Activated naive CD4-positive, alpha-beta T cell treated with anti-CD3 and anti-CD28 coated beads for 36 hours (primary cell): ENCODE measurements around the gene MEGF8. TPM values are rescaled to one million over a fixed set of nuclear protein-coding genes. Genes with fewer than 3 reads are reported as not detected.

Source experiments
- CTCF ChIA-PET: fragments of 350-600 bp; sonication (Branson Sonifier 250); formaldehyde crosslinking; loops from one replicate; lab custom pipeline; 2021; ENCODE audit warnings: antibody characterized with exemption; lab: Charles Lee
- DNase-seq: peaks from one replicate; pipeline ENCODE4 v3.0.0-alpha.2; 2020
- H3K27ac Mint-ChIP-seq: one replicate; pipeline ENCODE4 v1.8.0; 2021; ENCODE audit warnings: mild to moderate bottlenecking, mixed read lengths
- H3K27me3 Mint-ChIP-seq: one replicate; pipeline ENCODE4 v1.8.0; 2021; ENCODE audit warnings: low read depth, mixed read lengths
- H3K36me3 Mint-ChIP-seq: one replicate; pipeline ENCODE4 v1.8.0; 2021; ENCODE audit warnings: low read depth, mixed read lengths
- H3K4me1 Mint-ChIP-seq: one replicate; pipeline ENCODE4 v1.8.0; 2021; ENCODE audit warnings: low read depth, mixed read lengths
- H3K4me3 Mint-ChIP-seq: one replicate; pipeline ENCODE4 v1.8.0; 2021; ENCODE audit warnings: mild to moderate bottlenecking, moderate library complexity, mixed read lengths
- H3K9me3 Mint-ChIP-seq: one replicate; pipeline ENCODE4 v1.8.0; 2021; ENCODE audit warnings: mixed read lengths
- intact Hi-C: fragments of 100-400 bp; cut with micrococcal nuclease; formaldehyde crosslinking; loops from one replicate; pipeline ENCODE4 v1.15.1; 2023
- total RNA-seq, 2 experiments: library from RNA; stranded (reverse); gene quantifications; one replicate each; pipeline ENCODE4 v1.2.3, GENCODE V29; 2021

MEGF8 gene
- total RNA-seq, 2 experiments from 2014 or later, result 3.3 to 4.0 TPM

DNA sequence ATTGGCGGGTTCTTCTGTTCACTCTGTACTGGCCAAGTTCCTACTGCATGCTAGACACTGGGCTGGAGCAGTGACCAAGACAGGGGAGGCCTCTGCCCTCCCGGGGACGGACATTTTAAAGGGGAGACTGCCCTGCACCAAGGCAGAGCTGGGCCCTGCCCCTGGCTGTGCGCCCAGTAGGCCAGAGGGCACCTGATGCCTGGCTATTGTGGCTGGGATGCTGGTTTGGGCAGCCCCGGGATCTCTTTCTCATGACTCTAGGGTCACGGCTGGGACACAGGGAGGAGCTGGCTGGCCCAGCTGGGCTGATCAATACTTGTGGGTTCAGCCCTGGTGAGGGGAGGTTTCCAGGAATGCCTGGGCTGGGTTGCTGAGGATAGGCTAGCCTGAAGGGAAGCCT lies 84.0 kb downstream of the MEGF8 start:
- Mint-ChIP-seq H3K27ac (no peak overlapping the region), H3K9me3 (no peaks in the 10 kb centered on the region), H3K4me1 (peaks cover 2% of the 10 kb centered on the region), H3K36me3 (peaks cover 23% of the 10 kb centered on the region), H3K4me3 (no peak overlapping the region), H3K27me3 (no peaks in the 10 kb centered on the region)
- CTCF ChIA-PET, result interaction anchor here (2.4 kb wide), 1 partner anchor 9 kb away, joined by 6 read pairs; no protein-coding TSS in a partner anchor
- intact Hi-C loops, result no loop called here
- no peak for DNase-seq

DNA sequence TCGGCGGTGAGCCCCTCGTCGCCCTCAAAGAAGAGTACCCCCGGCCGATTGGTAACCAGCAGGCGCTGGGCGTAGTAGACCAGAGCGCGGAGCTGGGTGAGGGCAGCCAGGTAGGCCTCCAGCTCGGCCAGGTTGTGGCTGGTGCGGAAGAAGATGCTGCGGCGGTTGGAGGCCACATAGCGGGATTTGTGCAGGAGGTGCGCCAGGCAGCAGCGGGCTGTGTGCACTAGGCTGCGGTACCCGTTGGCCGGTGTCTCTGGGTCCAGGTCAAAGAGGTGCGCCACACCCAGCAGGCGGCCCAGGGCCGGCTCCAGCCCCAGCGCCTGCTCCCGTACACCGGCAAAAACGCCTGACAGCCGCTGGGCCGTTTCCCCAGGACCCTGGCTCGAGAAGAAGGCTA lies 84.9 kb downstream of the MEGF8 start:
- H3K4me1 Mint-ChIP-seq, result peaks cover 2% of the 10 kb centered on the region
- H3K27me3 Mint-ChIP-seq, result no peaks in the 10 kb centered on the region
- intact Hi-C loops, result no loop called here
- H3K27ac Mint-ChIP-seq, result no peak overlapping the region
- DNase-seq, result no peak
- peaks cover 19% of the 10 kb centered on the region for H3K36me3 Mint-ChIP-seq
- no peaks in the 10 kb centered on the region for H3K9me3 Mint-ChIP-seq
- no peak overlapping the region for H3K4me3 Mint-ChIP-seq
- CTCF ChIA-PET, result interaction anchor here (0.6 to 2.4 kb wide), 3 partner anchors 10 to 1115 kb away, joined by 3 to 9 read pairs (median 6); no protein-coding TSS in a partner anchor

DNA sequence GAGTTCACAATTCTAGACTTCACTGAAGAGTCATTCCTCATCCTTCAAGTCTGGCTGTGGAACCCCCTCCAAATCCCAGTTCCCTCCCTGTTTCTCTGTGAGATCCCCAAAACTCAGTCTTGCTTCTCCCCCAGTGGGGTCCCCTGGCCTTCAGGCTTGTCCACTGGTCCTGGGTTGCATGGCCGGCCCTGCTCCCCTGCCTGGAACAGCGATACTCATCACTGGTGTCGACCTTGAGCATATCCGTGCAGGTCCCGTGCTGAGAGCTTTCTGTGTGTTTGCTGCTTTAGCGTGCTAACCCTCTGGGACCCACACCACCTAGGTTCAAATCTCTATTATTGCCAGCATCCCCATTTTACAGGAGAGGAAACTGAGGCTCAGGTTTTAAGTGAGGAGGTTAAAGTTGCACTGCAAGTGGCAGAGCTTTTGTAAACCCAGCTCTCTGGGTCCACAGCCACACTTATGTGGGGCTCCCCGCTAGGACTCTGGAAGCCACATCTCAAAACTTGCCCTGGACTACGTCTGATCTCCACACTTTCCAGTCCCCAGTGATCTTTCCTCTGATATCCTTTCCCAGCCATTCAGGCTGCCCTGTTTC lies 86.2 kb downstream of the MEGF8 start:
- Mint-ChIP-seq H3K27me3 (no peaks in the 10 kb centered on the region), H3K27ac (no peak overlapping the region), H3K9me3 (no peaks in the 10 kb centered on the region), H3K36me3 (peaks cover 15% of the 10 kb centered on the region), H3K4me1 (peaks cover 2% of the 10 kb centered on the region), H3K4me3 (no peak overlapping the region)
- CTCF ChIA-PET, result interaction anchor here (2.0 to 2.4 kb wide), 2 partner anchors 9 to 11 kb away, joined by 6 to 9 read pairs; no protein-coding TSS in a partner anchor
- intact Hi-C loops, result no loop called here
- DNase-seq, result no peak

DNA sequence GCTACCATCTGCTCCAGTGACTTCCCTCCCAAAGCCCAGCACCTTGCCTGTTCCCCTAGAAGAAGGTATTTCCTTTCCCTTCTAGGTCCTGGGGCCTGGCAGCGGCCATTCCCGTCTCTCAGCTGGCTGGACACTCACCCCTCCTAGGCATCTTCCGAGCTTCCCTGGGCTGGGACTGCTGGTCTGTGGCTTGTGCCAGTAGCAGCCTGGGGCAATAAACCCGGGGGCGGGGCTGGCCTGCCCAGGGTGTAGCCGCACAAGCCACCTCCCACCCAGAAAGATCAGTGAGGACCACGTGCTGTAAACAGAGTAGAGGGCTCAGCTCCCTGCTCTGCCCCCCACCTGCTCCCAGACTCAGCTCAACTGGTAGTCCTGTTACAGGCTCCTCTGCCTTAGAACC lies 86.8 kb downstream of the MEGF8 start:
- DNase-seq, result no peak
- Mint-ChIP-seq H3K27me3 (no peaks in the 10 kb centered on the region), H3K27ac (no peak overlapping the region), H3K4me3 (no peak overlapping the region), H3K36me3 (peaks cover 11% of the 10 kb centered on the region), H3K9me3 (no peaks in the 10 kb centered on the region), H3K4me1 (peaks cover 2% of the 10 kb centered on the region)
- intact Hi-C loops, result no loop called here
- CTCF ChIA-PET, result interaction anchor here (1.8 to 2.0 kb wide), 2 partner anchors 8 to 12 kb away, joined by 6 to 9 read pairs; no protein-coding TSS in a partner anchor

DNA sequence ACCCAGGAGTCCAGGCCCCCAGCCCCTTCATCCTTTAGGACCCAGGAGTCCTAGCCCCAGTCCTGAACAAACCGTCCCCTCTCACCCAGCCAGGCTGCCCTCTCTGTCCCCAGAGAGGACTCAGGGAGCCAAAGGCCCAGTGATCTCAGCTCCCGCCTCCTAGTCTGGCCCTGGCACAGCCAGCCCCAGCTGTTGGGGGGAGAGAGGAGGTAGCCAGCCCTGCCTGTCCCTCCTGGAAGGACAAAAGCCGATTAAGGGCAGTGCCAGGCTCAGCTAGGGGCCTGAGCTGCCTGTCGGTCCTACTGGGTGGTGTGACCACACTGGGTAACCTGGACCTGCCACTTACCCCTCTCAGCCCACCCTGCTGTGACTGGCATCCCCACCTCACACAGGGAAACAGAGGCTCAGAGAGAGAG lies 87.2 kb downstream of the MEGF8 start:
- H3K27ac Mint-ChIP-seq, result no peak overlapping the region
- no peaks in the 10 kb centered on the region for H3K9me3 Mint-ChIP-seq
- no peaks in the 10 kb centered on the region for H3K27me3 Mint-ChIP-seq
- H3K4me1 Mint-ChIP-seq, result peaks cover 2% of the 10 kb centered on the region
- CTCF ChIA-PET, result interaction anchor here (1.8 kb wide), 1 partner anchor 12 kb away, joined by 6 read pairs; no protein-coding TSS in a partner anchor
- peaks cover 11% of the 10 kb centered on the region for H3K36me3 Mint-ChIP-seq
- H3K4me3 Mint-ChIP-seq, result no peak overlapping the region
- intact Hi-C loops, result no loop called here
- DNase-seq, result no peak

DNA sequence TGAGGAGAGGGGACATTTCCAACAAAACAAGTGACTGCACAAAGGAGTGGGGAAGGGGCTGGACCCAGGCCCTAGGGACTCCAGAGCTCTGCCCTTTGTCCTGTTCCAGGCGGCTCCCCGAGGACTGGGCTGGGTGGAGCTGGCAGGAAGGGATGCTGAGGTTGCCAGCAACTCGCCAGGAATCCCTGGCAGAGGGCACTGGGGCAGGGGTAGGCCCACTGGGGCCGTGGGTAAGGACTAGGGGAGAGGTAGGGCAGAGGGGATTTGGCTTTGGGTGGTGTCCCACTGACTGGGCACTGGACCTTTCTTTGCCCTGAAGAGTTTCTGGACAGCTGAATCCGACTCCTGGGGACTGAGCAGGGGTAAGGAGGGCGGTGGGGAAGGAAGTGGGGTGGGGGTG lies 93.9 kb downstream of the MEGF8 start:
- no peak for DNase-seq
- Mint-ChIP-seq H3K9me3 (no peaks in the 10 kb centered on the region), H3K4me3 (no peak overlapping the region), H3K27ac (no peak overlapping the region), H3K27me3 (no peaks in the 10 kb centered on the region), H3K4me1 (peaks cover 34% of the 10 kb centered on the region), H3K36me3 (peaks cover 7% of the 10 kb centered on the region)
- CTCF ChIA-PET, result interaction anchor here (0.8 to 2.9 kb wide), 5 partner anchors 15 to 595 kb away, joined by 4 to 24 read pairs (median 9); partner anchors contain the start of gene CXCL17
- intact Hi-C loops, result no loop called here

DNA sequence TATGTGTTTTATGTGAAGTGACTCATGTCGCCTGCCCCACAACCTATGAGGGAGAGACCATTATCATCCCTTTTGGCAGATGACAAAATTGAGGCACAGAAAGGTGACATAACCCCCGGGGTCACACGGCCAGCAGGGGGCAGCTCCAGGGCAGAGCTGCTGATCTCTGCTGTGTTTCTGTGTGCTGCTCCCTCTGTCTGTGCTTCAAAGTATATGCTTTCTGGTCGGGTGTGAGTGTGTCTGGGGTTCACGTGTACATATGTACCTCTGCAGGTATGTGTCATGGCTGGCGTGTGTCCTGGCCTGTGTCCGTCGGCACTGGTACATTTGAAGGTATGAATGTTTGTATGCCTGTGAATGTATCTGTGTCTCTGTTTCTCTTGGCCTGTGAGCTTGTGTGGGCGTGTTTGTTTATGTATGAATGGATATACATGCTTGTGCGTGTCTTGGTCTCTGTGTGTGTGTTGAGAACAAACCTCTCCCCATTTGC lies 94.7 kb downstream of the MEGF8 start:
- peak overlapping the region; percentile 1 for H3K27ac Mint-ChIP-seq
- DNase-seq, result peak; percentile 87
- peaks cover 34% of the 10 kb centered on the region for H3K4me1 Mint-ChIP-seq
- H3K36me3 Mint-ChIP-seq, result peaks cover 7% of the 10 kb centered on the region
- H3K9me3 Mint-ChIP-seq, result no peaks in the 10 kb centered on the region
- intact Hi-C loops, result loop anchor here (1.0 to 5.0 kb wide), 4 partner anchors 13 to 313 kb away; partner anchors contain the start of gene MEGF8
- H3K27me3 Mint-ChIP-seq, result no peaks in the 10 kb centered on the region
- CTCF ChIA-PET, result interaction anchor here (0.8 to 2.9 kb wide), 13 partner anchors 9 to 596 kb away, joined by 3 to 24 read pairs (median 3); partner anchors contain the start of gene CXCL17
- H3K4me3 Mint-ChIP-seq, result no peak overlapping the region

DNA sequence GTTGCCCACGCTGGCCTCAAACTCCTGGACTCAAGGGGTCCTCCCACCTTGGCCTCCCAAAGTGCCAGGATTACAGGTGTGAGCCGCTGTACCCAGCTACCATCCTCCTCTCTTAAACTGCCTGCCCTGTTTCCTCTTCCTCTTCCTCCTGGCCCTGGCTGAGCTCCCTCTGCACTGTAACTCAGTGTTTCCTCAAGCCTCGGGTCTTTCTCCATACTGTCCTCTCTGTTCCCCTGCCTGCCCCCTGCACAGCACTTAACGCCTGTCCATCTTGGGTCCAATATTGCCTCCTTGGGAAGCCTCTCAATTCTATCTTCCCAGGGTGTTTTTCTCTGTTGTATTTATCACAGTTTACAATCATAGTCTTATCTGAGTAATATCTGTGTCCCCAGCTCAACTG lies 95.7 kb downstream of the MEGF8 start:
- Mint-ChIP-seq H3K4me3 (no peak overlapping the region), H3K4me1 (peaks cover 34% of the 10 kb centered on the region), H3K27me3 (no peaks in the 10 kb centered on the region), H3K9me3 (no peaks in the 10 kb centered on the region), H3K36me3 (peaks cover 7% of the 10 kb centered on the region), H3K27ac (no peak overlapping the region)
- intact Hi-C loops, result loop anchor here (1.0 to 5.0 kb wide), 3 partner anchors 36 to 314 kb away; partner anchors contain the start of gene MEGF8
- CTCF ChIA-PET, result interaction anchor here (0.7 to 2.9 kb wide), 8 partner anchors 10 to 142 kb away, joined by 3 to 24 read pairs (median 8); partner anchors contain the start of gene CXCL17
- no peak for DNase-seq

DNA sequence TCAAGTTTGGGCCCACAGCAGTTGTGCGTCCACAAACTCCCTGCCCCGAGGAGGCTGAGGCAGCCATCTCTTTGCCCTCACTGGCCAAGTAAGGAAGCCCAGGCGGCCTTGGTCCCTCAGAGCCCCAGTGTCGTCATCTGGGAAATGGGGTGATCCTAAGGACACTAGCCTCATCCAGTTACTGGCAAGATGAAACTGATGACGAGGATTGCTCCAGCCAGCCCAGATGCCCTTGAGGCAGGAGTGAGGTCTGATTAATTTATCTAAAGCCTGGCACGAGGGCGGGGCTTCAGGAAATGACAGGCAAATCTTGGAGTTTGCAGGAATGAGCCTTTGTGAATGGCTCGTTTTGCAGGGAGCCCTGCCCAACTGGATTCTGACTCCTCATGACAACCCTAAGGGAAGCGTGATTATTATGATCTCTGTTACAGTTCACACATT lies 96.2 kb downstream of the MEGF8 start:
- peaks cover 34% of the 10 kb centered on the region for H3K4me1 Mint-ChIP-seq
- intact Hi-C loops, result loop anchor here (1.0 to 5.0 kb wide), 6 partner anchors 36 to 314 kb away; partner anchors contain the start of genes GSK3A and MEGF8
- CTCF ChIA-PET, result interaction anchor here (0.7 to 3.2 kb wide), 7 partner anchors 10 to 142 kb away, joined by 3 to 24 read pairs (median 9); partner anchors contain the start of gene CXCL17
- DNase-seq, result no peak
- H3K27ac Mint-ChIP-seq, result no peak overlapping the region
- peaks cover 7% of the 10 kb centered on the region for H3K36me3 Mint-ChIP-seq
- H3K27me3 Mint-ChIP-seq, result no peaks in the 10 kb centered on the region
- H3K4me3 Mint-ChIP-seq, result peak overlapping the region; percentile 3
- no peaks in the 10 kb centered on the region for H3K9me3 Mint-ChIP-seq

DNA sequence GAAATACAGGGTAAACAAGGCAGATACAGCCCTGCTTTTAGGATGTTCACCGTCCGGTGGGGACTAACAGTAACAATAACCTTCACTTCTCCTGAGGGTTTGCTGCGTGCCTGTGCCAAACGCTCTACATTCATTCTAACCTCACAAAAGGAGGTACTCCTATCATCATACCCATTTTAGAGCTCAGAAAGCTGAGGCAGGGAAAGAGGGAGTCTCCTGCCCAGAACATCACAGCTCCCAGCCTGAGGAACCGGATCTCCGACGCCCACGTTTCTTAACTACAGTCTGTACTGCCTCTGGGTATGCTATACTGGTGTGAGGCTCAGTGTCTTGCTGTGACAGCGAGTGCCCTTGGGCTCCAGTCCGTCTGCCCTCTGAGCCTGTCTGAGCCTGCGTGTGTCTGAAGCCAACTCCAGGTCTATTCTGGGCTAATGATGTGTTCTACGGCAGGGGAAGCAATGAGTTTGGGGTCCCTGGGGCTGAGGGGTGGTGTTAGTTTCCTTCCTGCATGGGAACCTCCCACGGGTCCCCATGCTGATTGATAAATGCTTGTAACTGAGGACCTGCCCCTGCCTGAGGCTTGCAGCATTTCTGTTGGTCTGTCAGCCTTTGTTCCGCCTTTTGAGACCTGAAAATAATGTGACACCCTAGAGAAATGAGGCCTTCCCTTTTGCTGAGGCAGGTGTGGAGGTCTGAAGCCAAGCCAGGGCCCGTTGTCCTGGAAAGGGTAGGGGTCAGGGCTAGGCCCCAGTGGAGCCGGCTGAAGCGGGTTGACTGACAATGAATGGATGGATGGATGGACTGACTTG lies 96.9 kb downstream of the MEGF8 start:
- Mint-ChIP-seq H3K4me1 (peaks cover 34% of the 10 kb centered on the region), H3K9me3 (no peaks in the 10 kb centered on the region), H3K36me3 (peaks cover 7% of the 10 kb centered on the region), H3K4me3 (peak overlapping the region; percentile 93), H3K27ac (peak overlapping the region; percentile 86), H3K27me3 (no peaks in the 10 kb centered on the region)
- CTCF ChIA-PET, result interaction anchor here (1.3 to 3.2 kb wide), 3 partner anchors 11 to 19 kb away, joined by 4 to 15 read pairs (median 12); no protein-coding TSS in a partner anchor
- no peak for DNase-seq
- intact Hi-C loops, result loop anchor here (2.0 to 5.0 kb wide), 5 partner anchors 95 to 315 kb away; partner anchors contain the start of genes GSK3A and MEGF8

DNA sequence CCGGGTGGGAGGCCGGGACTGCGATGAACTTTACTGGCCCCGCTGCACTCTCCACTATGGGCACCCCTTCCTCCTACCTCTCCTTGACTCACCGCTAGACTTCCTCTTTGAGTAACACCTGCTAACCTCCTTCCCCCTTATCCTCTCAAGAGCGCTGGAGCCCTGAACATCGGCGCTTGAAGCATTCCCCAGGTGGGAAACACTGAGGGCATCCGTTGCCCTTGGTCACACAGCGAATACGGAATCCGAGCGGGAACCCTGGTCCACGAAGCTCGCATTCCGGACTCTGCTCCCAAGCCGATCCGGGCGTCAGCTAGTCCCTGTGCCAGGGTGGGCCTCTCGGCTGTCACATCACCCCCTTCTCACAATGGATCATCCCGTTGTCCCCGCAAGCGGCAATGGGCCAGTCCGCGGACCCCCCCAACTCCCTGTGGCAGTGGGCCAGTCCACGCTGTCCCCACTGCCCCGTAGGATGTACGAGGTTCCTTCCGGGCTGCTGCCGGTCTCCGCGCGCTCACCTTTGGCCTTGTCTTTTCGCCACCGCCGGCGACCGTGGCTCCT lies 97.5 kb downstream of the MEGF8 start:
- CTCF ChIA-PET, result interaction anchor here (0.9 to 3.2 kb wide), 4 partner anchors 10 to 18 kb away, joined by 4 to 15 read pairs (median 8); no protein-coding TSS in a partner anchor
- intact Hi-C loops, result loop anchor here (1.0 to 5.0 kb wide), 9 partner anchors 26 to 348 kb away; partner anchors contain the start of genes GSK3A, MEGF8, PAFAH1B3 and POU2F2
- H3K27ac Mint-ChIP-seq, result peak overlapping the region; percentile 86
- peaks cover 34% of the 10 kb centered on the region for H3K4me1 Mint-ChIP-seq
- H3K36me3 Mint-ChIP-seq, result peaks cover 7% of the 10 kb centered on the region
- DNase-seq, result peak; percentile 66
- H3K27me3 Mint-ChIP-seq, result no peaks in the 10 kb centered on the region
- H3K4me3 Mint-ChIP-seq, result peak overlapping the region; percentile 93
- no peaks in the 10 kb centered on the region for H3K9me3 Mint-ChIP-seq
